CD14-positive monocyte (primary cell): Measurements from ENCODE around the gene SEMA3C. TPM values are rescaled to one million over a fixed set of nuclear protein-coding genes. Genes with fewer than 3 reads are reported as not detected.

Experiments
- DNase-seq, 3 donors: peaks; one replicate each; pipeline ENCODE4 v3.0.0-alpha.2; 2011 to 2022
- H2AFZ ChIP-seq: 2 replicates; pipeline ENCODE4 v1.6.0; 2012; ENCODE audit warnings: mild to moderate bottlenecking, low read depth, low read length, inconsistent platforms; ENCODE audit not compliant: insufficient read depth, poor library complexity, severe bottlenecking
- H3K27ac ChIP-seq, 2 donors: 1 replicate in 1 of 2; 2 replicates in 1 of 2; pipeline ENCODE4 v1.5.1; 2012 to 2013; ENCODE audit warnings: low read length in 2 of 2, control low read depth in 1 of 2, inconsistent platforms in 1 of 2, low read depth in 1 of 2, mild to moderate bottlenecking in 1 of 2
- H3K27me3 ChIP-seq, 2 donors: one replicate each; pipeline versions ENCODE4 v1.6.0 to v1.6.1; 2011 to 2013; ENCODE audit warnings: low read length in 2 of 2; ENCODE audit not compliant: control insufficient read depth in 2 of 2, insufficient read depth in 2 of 2
- H3K36me3 ChIP-seq, 2 donors: replicated peaks in 1 of 2; 1 replicate in 1 of 2; 2 replicates in 1 of 2; pipeline versions ENCODE4 v1.5.1 to v1.6.1; 2012 to 2013; ENCODE audit warnings: low read length in 2 of 2, control low read depth in 1 of 2, inconsistent platforms in 1 of 2, mild to moderate bottlenecking in 1 of 2; ENCODE audit not compliant: insufficient read depth in 2 of 2, control insufficient read depth in 1 of 2
- H3K4me1 ChIP-seq, 2 donors: 1 replicate in 1 of 2; 2 replicates in 1 of 2; pipeline versions ENCODE4 v1.5.1 to v1.6.1; 2012 to 2013; ENCODE audit warnings: low read length in 2 of 2, control low read depth in 1 of 2, inconsistent platforms in 1 of 2, mild to moderate bottlenecking in 1 of 2, moderate library complexity in 1 of 2; ENCODE audit not compliant: insufficient read depth in 2 of 2, control insufficient read depth in 1 of 2
- H3K4me2 ChIP-seq: replicated peaks from 2 replicates; pipeline ENCODE3; 2012; ENCODE audit warnings: low read length, moderate library complexity, mild to moderate bottlenecking; ENCODE audit not compliant: poor library complexity, severe bottlenecking; ENCODE audit errors: extremely low read depth
- H3K4me3 ChIP-seq, 3 experiments: fragments of 200-600 bp in 1 of 3; sonication (generic) in 1 of 3; replicated peaks in 1 of 3; 1 replicate in 2 of 3; 2 replicates in 1 of 3; pipeline ENCODE4 v1.5.1; 2011 to 2013; ENCODE audit warnings: low read length in 3 of 3, mild to moderate bottlenecking in 3 of 3, control low read depth in 2 of 3, low read depth in 2 of 3, inconsistent platforms in 1 of 3, moderate library complexity in 1 of 3
- H3K79me2 ChIP-seq: 2 replicates; pipeline ENCODE4 v1.6.0; 2012; ENCODE audit warnings: mild to moderate bottlenecking, control low read depth, inconsistent platforms, low read length, moderate library complexity; ENCODE audit not compliant: insufficient read depth
- H3K9ac ChIP-seq: 2 replicates; pipeline ENCODE4 v1.6.0; 2017; ENCODE audit warnings: low read length, mild to moderate bottlenecking; ENCODE audit not compliant: insufficient read depth, poor library complexity, severe bottlenecking
- H3K9me3 ChIP-seq, 2 donors: replicated peaks in 1 of 2; 1 replicate in 1 of 2; 2 replicates in 1 of 2; pipeline versions ENCODE4 v1.5.1 to v1.6.1; 2012 to 2013; ENCODE audit warnings: low read length in 2 of 2, control low read depth in 1 of 2; ENCODE audit not compliant: control insufficient read depth in 1 of 2, insufficient read depth in 1 of 2
- H4K20me1 ChIP-seq: 2 replicates; pipeline ENCODE4 v1.6.0; 2012; ENCODE audit warnings: mild to moderate bottlenecking, low read length, control low read depth, moderate library complexity; ENCODE audit not compliant: insufficient read depth
- H3K27ac Mint-ChIP-seq, 7 donors: one replicate each; pipeline ENCODE4 v1.8.0; 2020; ENCODE audit warnings: mild to moderate bottlenecking in 7 of 7, mixed read lengths in 7 of 7, moderate library complexity in 6 of 7, inconsistent platforms in 2 of 7
- H3K27me3 Mint-ChIP-seq, 3 donors: one replicate each; pipeline ENCODE4 v1.8.0; 2021 to 2022; ENCODE audit warnings: low read depth in 3 of 3, mild to moderate bottlenecking in 3 of 3, mixed read lengths in 3 of 3, moderate library complexity in 3 of 3, inconsistent platforms in 1 of 3
- H3K36me3 Mint-ChIP-seq, 2 donors: one replicate each; pipeline ENCODE4 v1.8.0; 2020; ENCODE audit warnings: mixed read lengths in 2 of 2, inconsistent platforms in 1 of 2, mild to moderate bottlenecking in 1 of 2
- H3K4me1 Mint-ChIP-seq: one replicate; pipeline ENCODE4 v1.8.0; 2020; ENCODE audit warnings: mild to moderate bottlenecking, mixed read lengths
- H3K4me3 Mint-ChIP-seq, 2 donors: one replicate each; pipeline ENCODE4 v1.8.0; 2020; ENCODE audit warnings: mild to moderate bottlenecking in 2 of 2, mixed read lengths in 2 of 2, moderate library complexity in 1 of 2
- H3K9me3 Mint-ChIP-seq, 7 donors: one replicate each; pipeline ENCODE4 v1.8.0; 2020 to 2022; ENCODE audit warnings: mixed read lengths in 7 of 7, mild to moderate bottlenecking in 6 of 7, moderate library complexity in 6 of 7, inconsistent platforms in 2 of 7
- WGBS: methylation state at CpG from one replicate; pipeline ENCODE4 v1.1.5; 2013; ENCODE audit warnings: missing lambda C conversion rate; ENCODE audit not compliant: insufficient coverage; 5-methylcytosine and 5-hydroxymethylcytosine counted together
- intact Hi-C, 2 donors: fragments of 100-400 bp; cut with micrococcal nuclease; formaldehyde crosslinking; loops; one replicate each; pipeline versions ENCODE4 v1.15.0 to v1.15.1; 2023
- polyA plus RNA-seq, 3 donors: library from polyadenylated mRNA; depleted of rRNA in 1 of 3; unstranded in 2 of 3; stranded (reverse) in 1 of 3; fragments of 300-500 nt in 2 of 3; fragments of >200 nt in 1 of 3; fragmentation: Illumina TruSeq in 2 of 3; gene quantifications; 1 replicate in 2 of 3; 2 replicates in 1 of 3; pipeline ENCODE4 v1.2.3, GENCODE V29; 2012 to 2021
- TF ChIP-seq, protein P1 (sequence below): fragments of 200-600 bp; IDR thresholded peaks from one replicate; pipeline ENCODE4 v1.8.0; 2022; ENCODE audit warnings: antibody characterized with exemption, mild to moderate bottlenecking

Gene SEMA3C
- polyA plus RNA-seq, 3 donors = 7.2 to 14.1 (median 13.7) TPM

DNA sequence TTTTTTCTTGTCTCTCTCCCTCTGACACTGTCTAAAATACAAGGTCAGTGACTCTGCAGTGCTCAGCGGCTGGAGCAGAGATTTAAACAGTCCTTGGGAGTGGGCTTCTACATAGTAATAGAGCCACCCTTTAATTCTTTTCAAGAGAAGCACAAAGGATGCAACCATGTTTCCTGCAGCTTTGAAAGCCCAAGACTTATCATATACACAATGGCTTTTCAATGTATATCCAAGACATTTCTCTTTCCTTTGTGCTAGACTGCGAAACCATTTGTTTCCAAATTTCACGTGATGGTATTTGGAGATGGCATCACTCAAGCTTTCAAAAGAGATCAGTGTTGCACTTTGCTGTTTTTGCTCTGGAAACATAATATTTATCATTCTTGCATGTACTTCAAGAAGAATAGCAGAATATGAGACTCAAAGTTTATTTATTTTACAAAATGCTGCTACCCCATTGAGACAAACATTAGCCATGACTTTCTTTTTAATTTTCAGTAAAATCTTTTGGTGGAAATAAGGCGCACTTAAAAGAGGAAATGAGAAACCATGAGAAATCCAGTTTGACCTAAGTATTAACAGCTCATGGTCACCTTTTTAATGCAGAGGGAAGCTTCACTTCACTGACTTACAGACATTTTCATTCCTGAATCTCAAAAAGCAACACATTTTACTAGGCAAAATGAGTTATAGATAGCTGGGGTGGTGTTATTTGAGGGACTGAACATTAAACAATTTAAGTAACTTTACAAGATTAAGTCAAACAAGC lies 76.6 kb downstream of the SEMA3C start:
- peak overlapping the region in 1 of 2 donors; percentile 50 for H3K27ac ChIP-seq
- TF ChIP-seq, protein P1, sequence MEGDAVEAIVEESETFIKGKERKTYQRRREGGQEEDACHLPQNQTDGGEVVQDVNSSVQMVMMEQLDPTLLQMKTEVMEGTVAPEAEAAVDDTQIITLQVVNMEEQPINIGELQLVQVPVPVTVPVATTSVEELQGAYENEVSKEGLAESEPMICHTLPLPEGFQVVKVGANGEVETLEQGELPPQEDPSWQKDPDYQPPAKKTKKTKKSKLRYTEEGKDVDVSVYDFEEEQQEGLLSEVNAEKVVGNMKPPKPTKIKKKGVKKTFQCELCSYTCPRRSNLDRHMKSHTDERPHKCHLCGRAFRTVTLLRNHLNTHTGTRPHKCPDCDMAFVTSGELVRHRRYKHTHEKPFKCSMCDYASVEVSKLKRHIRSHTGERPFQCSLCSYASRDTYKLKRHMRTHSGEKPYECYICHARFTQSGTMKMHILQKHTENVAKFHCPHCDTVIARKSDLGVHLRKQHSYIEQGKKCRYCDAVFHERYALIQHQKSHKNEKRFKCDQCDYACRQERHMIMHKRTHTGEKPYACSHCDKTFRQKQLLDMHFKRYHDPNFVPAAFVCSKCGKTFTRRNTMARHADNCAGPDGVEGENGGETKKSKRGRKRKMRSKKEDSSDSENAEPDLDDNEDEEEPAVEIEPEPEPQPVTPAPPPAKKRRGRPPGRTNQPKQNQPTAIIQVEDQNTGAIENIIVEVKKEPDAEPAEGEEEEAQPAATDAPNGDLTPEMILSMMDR = no peak

DNA sequence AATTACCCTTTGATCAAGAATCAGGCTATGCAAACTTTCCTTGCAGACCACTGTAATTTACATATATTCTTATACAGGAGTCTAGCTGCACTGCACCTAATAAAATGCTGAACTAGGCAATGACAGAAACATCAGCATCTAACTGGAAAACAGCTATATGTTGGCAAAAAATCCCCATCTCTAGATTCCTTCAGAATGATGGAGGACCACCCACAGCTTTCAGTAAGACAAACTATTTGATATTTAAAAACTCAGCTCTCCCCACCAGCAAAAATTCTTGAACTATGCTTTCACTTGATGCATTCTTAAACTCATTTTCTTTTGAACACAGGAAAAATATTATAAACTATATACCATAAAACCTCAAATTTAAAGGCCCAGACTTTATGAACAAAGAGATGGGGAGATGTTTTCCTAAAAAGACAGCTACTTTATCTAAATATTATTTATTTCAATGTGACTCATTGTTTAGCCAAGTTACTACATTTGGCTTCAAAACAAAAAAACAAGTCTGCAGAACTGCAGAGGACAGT lies 77.4 kb downstream of the SEMA3C start:
- no peaks in the 10 kb centered on the region for H3K27me3 Mint-ChIP-seq
- TF ChIP-seq, protein P1 = no peak

More for the DNA sequence above, 76.6 kb downstream of the SEMA3C start:
- H3K4me1 ChIP-seq = peaks cover 7 to 21% of the 10 kb centered on the region in 2 donors
- peaks cover 26% of the 10 kb centered on the region for H3K4me1 Mint-ChIP-seq
- H3K27ac Mint-ChIP-seq = peak overlapping the region in 4 of 7 donors; percentile 6 to 90 (median 54)
- H3K9ac ChIP-seq = no peak overlapping the region
- H3K27me3 Mint-ChIP-seq = no peaks in the 10 kb centered on the region
- intact Hi-C loops = no loop called here
- H3K4me3 Mint-ChIP-seq = peak overlapping the region in 1 of 2 donors; percentile 35
- no peaks in the 10 kb centered on the region for H4K20me1 ChIP-seq
- peaks cover 0 to 2% (median 0%) of the 10 kb centered on the region in 7 donors for H3K9me3 Mint-ChIP-seq
- peaks cover 11% of the 10 kb centered on the region in 2 donors for H3K36me3 Mint-ChIP-seq
- no CpG with 5 or more reads among the region's 4 CpGs for WGBS
- H3K27me3 ChIP-seq = no peaks in the 10 kb centered on the region
- peak overlapping the region; percentile 57 for H3K4me2 ChIP-seq
- H3K79me2 ChIP-seq = no peaks in the 10 kb centered on the region
- no peaks in the 10 kb centered on the region for H3K9me3 ChIP-seq
- peak overlapping the region; percentile 15 for H2AFZ ChIP-seq
- no peaks in the 10 kb centered on the region for H3K36me3 ChIP-seq
- peak overlapping the region in 1 of 3 experiments; percentile 39 for H3K4me3 ChIP-seq
- DNase-seq = peak; percentile 17 to 26 (median 19)

More for the DNA sequence above, 77.4 kb downstream of the SEMA3C start:
- peaks cover 26% of the 10 kb centered on the region for H3K4me1 Mint-ChIP-seq
- H3K36me3 Mint-ChIP-seq = peaks cover 11 to 13% of the 10 kb centered on the region in 2 donors
- H3K4me1 ChIP-seq = peaks cover 7 to 21% of the 10 kb centered on the region in 2 donors
- intact Hi-C loops = no loop called here
- H3K27ac ChIP-seq = peak overlapping the region in 1 of 2 donors; percentile 50
- no peak overlapping the region for H3K4me3 ChIP-seq
- no peaks in the 10 kb centered on the region for H3K36me3 ChIP-seq
- H2AFZ ChIP-seq = no peak overlapping the region
- H3K4me2 ChIP-seq = peak overlapping the region; percentile 57
- no peaks in the 10 kb centered on the region for H4K20me1 ChIP-seq
- H3K79me2 ChIP-seq = no peaks in the 10 kb centered on the region
- H3K4me3 Mint-ChIP-seq = no peak overlapping the region
- no peak for DNase-seq
- H3K9ac ChIP-seq = no peak overlapping the region
- H3K27ac Mint-ChIP-seq = peak overlapping the region in 1 of 7 donors; percentile 10
- peaks cover 0 to 2% (median 0%) of the 10 kb centered on the region in 7 donors for H3K9me3 Mint-ChIP-seq
- H3K27me3 ChIP-seq = no peaks in the 10 kb centered on the region
- no peaks in the 10 kb centered on the region for H3K9me3 ChIP-seq
